ENCODE results near the gene FOXE1.

FOXE1 gene

GRCh38 chr9:97853056-97853843, at the start of gene FOXE1:
Gene FOXE1, plus strand, starts transcription at chr9:97853226. Its CDS starts 689 bp downstream, at chr9:97853915.
- no peak for TF ChIP-seq CTCF (IDR thresholded peaks at IDR 0.05)
- peaks cover 100% of the 10 kb centered on the region for H3K27me3 ChIP-seq
- no peaks in the 10 kb centered on the region for H3K9me3 ChIP-seq
- peaks cover 24 to 46% of the 10 kb centered on the region in 2 experiments for H3K4me1 ChIP-seq (ENCODE audit: control insufficient read depth in 1 of 2, insufficient read depth in 1 of 2, low read depth in 1 of 2, low read length in 1 of 2)
- no peaks in the 10 kb centered on the region for H3K36me3 ChIP-seq
- H3K27ac ChIP-seq: peak within 1 kb of the TSS; percentile 47
- peak within 1 kb of the TSS; percentile 56 to 68 for H3K4me3 ChIP-seq (ENCODE audit: low read depth in 1 of 2, low read length in 1 of 2)

DNA sequence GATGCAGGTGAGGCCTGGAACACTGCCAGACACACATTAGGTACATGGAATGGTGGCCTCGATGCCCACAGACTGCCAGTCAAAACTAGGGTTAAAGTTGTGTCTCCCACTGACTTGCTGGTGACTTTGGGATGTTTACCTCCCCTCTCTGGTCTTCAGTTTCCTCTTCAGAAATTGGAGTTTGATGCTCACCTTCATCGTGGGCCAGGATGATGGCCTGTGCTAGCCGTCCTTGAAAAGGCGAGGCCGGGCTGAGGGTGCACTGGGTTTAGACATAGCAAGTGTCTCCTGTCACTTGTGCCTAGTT, 49.0 kb upstream of the FOXE1 start:
- TF ChIP-seq CTCF (IDR thresholded peaks at IDR 0.05): no peak
- H3K27ac ChIP-seq: no peak overlapping the region
- H3K9me3 ChIP-seq: no peaks in the 10 kb centered on the region
- peaks cover 8 to 9% of the 10 kb centered on the region in 2 experiments for H3K4me1 ChIP-seq (ENCODE audit: control insufficient read depth in 1 of 2, insufficient read depth in 1 of 2, low read depth in 1 of 2, low read length in 1 of 2)
- H3K4me3 ChIP-seq (ENCODE audit: low read depth in 1 of 2, low read length in 1 of 2): peak overlapping the region; percentile 58 to 87
- H3K27me3 ChIP-seq: peaks cover 91% of the 10 kb centered on the region
- no peaks in the 10 kb centered on the region for H3K36me3 ChIP-seq

- Histone ChIP-seq H3K4me1 (ENCODE audit: control insufficient read depth in 1 of 2, insufficient read depth in 1 of 2, low read depth in 1 of 2, low read length in 1 of 2) (peaks cover 8 to 9% of the 10 kb centered on the region in 2 experiments), H3K36me3 (no peaks in the 10 kb centered on the region), H3K27me3 (peaks cover 85% of the 10 kb centered on the region), H3K9me3 (no peaks in the 10 kb centered on the region), H3K4me3 (ENCODE audit: low read depth in 1 of 2, low read length in 1 of 2) (no peak overlapping the region), H3K27ac (no peak overlapping the region)
- TF ChIP-seq CTCF (IDR thresholded peaks at IDR 0.05): no peak
Observed at GRCh38 chr9:97806721-97807120, 46.3 kb upstream of the FOXE1 start.

DNA sequence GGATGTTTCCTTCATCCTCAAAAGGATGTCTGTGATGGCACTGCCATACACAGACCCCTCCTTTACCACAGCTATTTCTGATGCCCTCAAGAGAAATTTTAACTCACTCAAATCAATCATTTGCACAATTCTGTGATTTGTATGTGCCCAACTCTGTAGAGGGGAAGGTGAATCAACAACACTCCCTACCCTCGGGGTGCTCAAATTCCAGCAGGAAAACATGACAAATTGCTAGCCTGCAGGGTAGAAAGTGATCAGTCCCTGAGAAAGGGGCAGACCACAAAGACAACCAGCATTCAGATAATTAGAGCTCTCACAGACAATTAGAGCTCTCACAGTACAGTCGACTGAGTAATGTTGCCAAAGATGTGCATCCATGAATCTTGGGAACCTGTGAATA, 45.3 kb upstream of the FOXE1 start:
- no peak for TF ChIP-seq CTCF (IDR thresholded peaks at IDR 0.05)

GRCh38 chr9:97808415-97808814, 44.6 kb upstream of the FOXE1 start:
- Histone ChIP-seq H3K36me3 (no peaks in the 10 kb centered on the region), H3K4me1 (ENCODE audit: control insufficient read depth in 1 of 2, insufficient read depth in 1 of 2, low read depth in 1 of 2, low read length in 1 of 2) (peaks cover 7 to 8% of the 10 kb centered on the region in 2 experiments), H3K27me3 (peaks cover 79% of the 10 kb centered on the region), H3K9me3 (no peaks in the 10 kb centered on the region), H3K27ac (no peak overlapping the region), H3K4me3 (ENCODE audit: low read depth in 1 of 2, low read length in 1 of 2) (no peak overlapping the region)
- no peak for TF ChIP-seq CTCF (IDR thresholded peaks at IDR 0.05)

More for the DNA sequence above, 45.3 kb upstream of the FOXE1 start:
- Histone ChIP-seq H3K9me3 (no peaks in the 10 kb centered on the region), H3K4me3 (ENCODE audit: low read depth in 1 of 2, low read length in 1 of 2) (no peak overlapping the region), H3K27ac (no peak overlapping the region), H3K27me3 (peaks cover 81% of the 10 kb centered on the region), H3K4me1 (ENCODE audit: control insufficient read depth in 1 of 2, insufficient read depth in 1 of 2, low read depth in 1 of 2, low read length in 1 of 2) (peaks cover 8 to 9% of the 10 kb centered on the region in 2 experiments), H3K36me3 (no peaks in the 10 kb centered on the region)

All from neutrophil (primary cell).